ENCODE measurements around the gene CHMP4A. TPM values are rescaled to one million over a fixed set of nuclear protein-coding genes. Genes with fewer than 3 reads are reported as not detected.

Gene CHMP4A
- total and polyA plus RNA-seq, 9 of the 15 experiments (the other 6 are each of a cell fraction or from before 2014, with no cell fraction given) = 28.8 to 104 (median 52.7) TPM

- no peak for TF ChIP-seq NR0B1 (IDR thresholded peaks at IDR 0.05; ENCODE audit: partially characterized antibody)
- no peak for TF ChIP-seq ZNF347 (CRISPR knock-in tag; IDR thresholded peaks at IDR 0.05; ENCODE audit: low read depth)
- TF ChIP-seq AFF1 (IDR thresholded peaks at IDR 0.05; ENCODE audit: low read depth in 1 of 2, partially characterized antibody in 2 of 2) = no peak
- TF ChIP-seq HDGF (IDR thresholded peaks at IDR 0.05) = no peak
- TF ChIP-seq GTF2F1 (IDR thresholded peaks at IDR 0.05; ENCODE audit: low read depth, low read length) = no peak
- TF ChIP-seq, protein P1, sequence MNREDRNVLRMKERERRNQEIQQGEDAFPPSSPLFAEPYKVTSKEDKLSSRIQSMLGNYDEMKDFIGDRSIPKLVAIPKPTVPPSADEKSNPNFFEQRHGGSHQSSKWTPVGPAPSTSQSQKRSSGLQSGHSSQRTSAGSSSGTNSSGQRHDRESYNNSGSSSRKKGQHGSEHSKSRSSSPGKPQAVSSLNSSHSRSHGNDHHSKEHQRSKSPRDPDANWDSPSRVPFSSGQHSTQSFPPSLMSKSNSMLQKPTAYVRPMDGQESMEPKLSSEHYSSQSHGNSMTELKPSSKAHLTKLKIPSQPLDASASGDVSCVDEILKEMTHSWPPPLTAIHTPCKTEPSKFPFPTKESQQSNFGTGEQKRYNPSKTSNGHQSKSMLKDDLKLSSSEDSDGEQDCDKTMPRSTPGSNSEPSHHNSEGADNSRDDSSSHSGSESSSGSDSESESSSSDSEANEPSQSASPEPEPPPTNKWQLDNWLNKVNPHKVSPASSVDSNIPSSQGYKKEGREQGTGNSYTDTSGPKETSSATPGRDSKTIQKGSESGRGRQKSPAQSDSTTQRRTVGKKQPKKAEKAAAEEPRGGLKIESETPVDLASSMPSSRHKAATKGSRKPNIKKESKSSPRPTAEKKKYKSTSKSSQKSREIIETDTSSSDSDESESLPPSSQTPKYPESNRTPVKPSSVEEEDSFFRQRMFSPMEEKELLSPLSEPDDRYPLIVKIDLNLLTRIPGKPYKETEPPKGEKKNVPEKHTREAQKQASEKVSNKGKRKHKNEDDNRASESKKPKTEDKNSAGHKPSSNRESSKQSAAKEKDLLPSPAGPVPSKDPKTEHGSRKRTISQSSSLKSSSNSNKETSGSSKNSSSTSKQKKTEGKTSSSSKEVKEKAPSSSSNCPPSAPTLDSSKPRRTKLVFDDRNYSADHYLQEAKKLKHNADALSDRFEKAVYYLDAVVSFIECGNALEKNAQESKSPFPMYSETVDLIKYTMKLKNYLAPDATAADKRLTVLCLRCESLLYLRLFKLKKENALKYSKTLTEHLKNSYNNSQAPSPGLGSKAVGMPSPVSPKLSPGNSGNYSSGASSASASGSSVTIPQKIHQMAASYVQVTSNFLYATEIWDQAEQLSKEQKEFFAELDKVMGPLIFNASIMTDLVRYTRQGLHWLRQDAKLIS (CRISPR knock-in tag; IDR thresholded peaks at IDR 0.05) = peak; percentile 50; the same call in 1 of the 2 replicates
- peak; percentile 66 for TF ChIP-seq RBM22 (IDR thresholded peaks at IDR 0.05; ENCODE audit: low read depth, low read length, poor library complexity, severe bottlenecking)
- TF ChIP-seq TEAD4 (IDR thresholded peaks at IDR 0.05; ENCODE audit: low read length) = no peak
- TF ChIP-seq TEAD4 (CRISPR knock-in tag; IDR thresholded peaks at IDR 0.05; ENCODE audit: borderline replicate concordance) = no peak
- no peak for TF ChIP-seq BHLHE40 (IDR thresholded peaks at IDR 0.05; ENCODE audit: low read length)
- TF ChIP-seq IRF2 (CRISPR knock-in tag; IDR thresholded peaks at IDR 0.05) = no peak
- peak; percentile 66; the same call in 1 of the 2 replicates for TF ChIP-seq ZNF263 (CRISPR knock-in tag; IDR thresholded peaks at IDR 0.05; ENCODE audit: borderline replicate concordance)
- TF ChIP-seq MCM2 (IDR thresholded peaks at IDR 0.05; ENCODE audit: low read depth) = no peak
- no peak for TF ChIP-seq ZNF239 (CRISPR knock-in tag; IDR thresholded peaks at IDR 0.05)
- no peak for TF ChIP-seq ZKSCAN1 (IDR thresholded peaks at IDR 0.05; ENCODE audit: low read depth, low read length)
- no peak for TF ChIP-seq NFXL1 (CRISPR knock-in tag; IDR thresholded peaks at IDR 0.05)
- TF ChIP-seq ZNF133 (CRISPR knock-in tag; IDR thresholded peaks at IDR 0.05) = no peak
- no peak for TF ChIP-seq ZBTB1 (CRISPR knock-in tag; IDR thresholded peaks at IDR 0.05; ENCODE audit: borderline replicate concordance, low read depth)
- TF ChIP-seq NUFIP1 (IDR thresholded peaks at IDR 0.05; ENCODE audit: partially characterized antibody) = no peak
These were observed 17.9 kb downstream of the CHMP4A start, which contains the start of gene TM9SF1 (continued) for GRCh38 chr14:24195186-24196070.

Measured in K562 (cell line).